ENCODE results near the gene METTL25. TPM values are rescaled to one million over a fixed set of nuclear protein-coding genes. Genes with fewer than 3 reads are reported as not detected.

METTL25 gene
- polyA plus RNA-seq, 1 donor from 2014 or later = 11.1 TPM

DNA sequence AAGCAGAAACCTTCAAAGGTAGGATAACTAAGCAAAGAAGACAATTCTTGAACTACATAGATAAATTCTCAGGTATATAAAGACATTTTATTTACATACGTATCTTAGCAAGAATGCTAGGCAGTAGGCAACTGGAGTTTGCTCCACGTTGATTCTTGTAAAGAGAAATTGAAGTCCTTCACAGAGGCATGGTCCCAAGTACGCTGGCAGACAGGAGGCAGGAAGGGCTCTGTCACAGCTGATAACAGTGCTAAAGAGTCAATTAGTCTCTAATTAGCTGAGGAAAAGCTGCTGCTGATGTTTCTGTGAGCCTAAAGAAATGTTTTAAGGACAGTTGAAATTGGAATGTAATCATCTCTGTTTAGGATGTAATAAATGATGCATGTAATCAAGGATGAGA is 146.8 kb downstream of the METTL25 start:
- H3K79me2 ChIP-seq (replicated peaks; ENCODE audit: insufficient read depth, low read length) = no peaks in the 10 kb centered on the region
- no peaks in the 10 kb centered on the region for H3K9me2 ChIP-seq (ENCODE audit: insufficient read depth, low read length)
- no peaks in the 10 kb centered on the region for H3K27me3 ChIP-seq (ENCODE audit: insufficient read depth, low read depth, low read length)
- H4K20me1 ChIP-seq (ENCODE audit: insufficient read depth) = no peaks in the 10 kb centered on the region
- H3K4me3 ChIP-seq (ENCODE audit: low read length) = no peak overlapping the region
- no peak overlapping the region for H2AFZ ChIP-seq (ENCODE audit: low read depth, low read length)
- no peak for TF ChIP-seq CTCF (IDR thresholded peaks at IDR 0.05; ENCODE audit: poor library complexity, severe bottlenecking)
- TF ChIP-seq EP300 (conservative IDR thresholded peaks at IDR 0.05; ENCODE audit: poor library complexity, severe bottlenecking) = no peak
- no peak for TF ChIP-seq EZH2 (IDR thresholded peaks at IDR 0.05; ENCODE audit: borderline replicate concordance, insufficient read depth, low read length, poor library complexity, severe bottlenecking)
- TF ChIP-seq REST (IDR thresholded peaks at IDR 0.05; ENCODE audit: borderline replicate concordance) = no peak
- no peak for TF ChIP-seq RAD21 (conservative IDR thresholded peaks at IDR 0.05)
- TF ChIP-seq POLR2AphosphoS5 (IDR thresholded peaks at IDR 0.05) = no peak
- no peak for TF ChIP-seq SMC3 (conservative IDR thresholded peaks at IDR 0.05; ENCODE audit: poor library complexity)
- TF ChIP-seq TAF1 (IDR thresholded peaks at IDR 0.05; ENCODE audit: low read depth) = no peak
- no peak for TF ChIP-seq MXI1 (conservative IDR thresholded peaks at IDR 0.05; ENCODE audit: poor library complexity, severe bottlenecking)
- no peaks in the 10 kb centered on the region for H3F3A ChIP-seq (ENCODE audit: insufficient read depth, low read length, poor library complexity, severe bottlenecking)
- no peaks in the 10 kb centered on the region for H3K9me3 ChIP-seq (ENCODE audit: low read length)
- no peaks in the 10 kb centered on the region for H3K36me3 ChIP-seq (ENCODE audit: insufficient read depth, low read length)
- H3K9ac ChIP-seq (ENCODE audit: low read length) = no peak overlapping the region
- H3K4me2 ChIP-seq (ENCODE audit: low read length) = no peak overlapping the region
- H3K27ac ChIP-seq (ENCODE audit: low read length) = no peak overlapping the region

DNA sequence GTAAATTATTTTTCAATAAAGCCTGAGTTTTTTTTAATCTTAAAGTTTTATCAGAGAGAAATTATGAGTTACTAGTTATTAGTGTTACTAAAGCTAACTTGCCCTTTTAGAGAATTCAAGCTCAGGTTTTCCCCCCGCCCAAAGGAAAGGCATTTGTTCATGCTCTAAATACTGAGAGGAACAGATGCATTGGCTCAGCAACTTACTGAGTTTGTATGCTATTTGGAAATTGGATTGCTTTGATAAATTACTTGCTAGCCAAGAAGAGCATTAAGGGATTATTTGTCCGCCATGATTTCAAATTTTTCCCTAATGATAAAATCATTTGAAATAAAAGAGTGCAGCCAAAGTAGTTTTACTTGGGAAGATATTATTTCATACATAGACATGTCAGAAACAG is 149.4 kb downstream of the METTL25 start:
- TF ChIP-seq CTCF (IDR thresholded peaks at IDR 0.05; ENCODE audit: poor library complexity, severe bottlenecking) (no peak), EZH2 (IDR thresholded peaks at IDR 0.05; ENCODE audit: borderline replicate concordance, insufficient read depth, low read length, poor library complexity, severe bottlenecking) (no peak), SMC3 (conservative IDR thresholded peaks at IDR 0.05; ENCODE audit: poor library complexity) (no peak), TAF1 (IDR thresholded peaks at IDR 0.05; ENCODE audit: low read depth) (no peak), REST (IDR thresholded peaks at IDR 0.05; ENCODE audit: borderline replicate concordance) (no peak), RAD21 (conservative IDR thresholded peaks at IDR 0.05) (no peak), EP300 (conservative IDR thresholded peaks at IDR 0.05; ENCODE audit: poor library complexity, severe bottlenecking) (no peak), POLR2AphosphoS5 (IDR thresholded peaks at IDR 0.05) (no peak), MXI1 (conservative IDR thresholded peaks at IDR 0.05; ENCODE audit: poor library complexity, severe bottlenecking) (no peak)
- no peak overlapping the region for H3K27ac ChIP-seq (ENCODE audit: low read length)
- no peaks in the 10 kb centered on the region for H3K9me3 ChIP-seq (ENCODE audit: low read length)
- H3K9me2 ChIP-seq (ENCODE audit: insufficient read depth, low read length) = no peaks in the 10 kb centered on the region
- no peak overlapping the region for H3K4me2 ChIP-seq (ENCODE audit: low read length)
- H3K27me3 ChIP-seq (ENCODE audit: insufficient read depth, low read depth, low read length) = no peaks in the 10 kb centered on the region
- no peaks in the 10 kb centered on the region for H3K36me3 ChIP-seq (ENCODE audit: insufficient read depth, low read length)
- no peaks in the 10 kb centered on the region for H4K20me1 ChIP-seq (ENCODE audit: insufficient read depth)
- no peaks in the 10 kb centered on the region for H3F3A ChIP-seq (ENCODE audit: insufficient read depth, low read length, poor library complexity, severe bottlenecking)
- H3K4me3 ChIP-seq (ENCODE audit: low read length) = no peak overlapping the region
- no peak overlapping the region for H2AFZ ChIP-seq (ENCODE audit: low read depth, low read length)
- no peaks in the 10 kb centered on the region for H3K79me2 ChIP-seq (replicated peaks; ENCODE audit: insufficient read depth, low read length)
- H3K9ac ChIP-seq (ENCODE audit: low read length) = no peak overlapping the region

Data from neural cell (in vitro differentiated cells).